ENCODE data around the gene MCAM.

MCAM gene

GRCh38 chr11:119309953-119310681, 6.8 kb downstream of the MCAM start:
- in situ Hi-C loops (cut with MboI; ENCODE audit: low sequenced_read_pairs): no loop called here

GRCh38 chr11:119309411-119309810, 7.5 kb downstream of the MCAM start:
- in situ Hi-C loops (cut with MboI; ENCODE audit: low sequenced_read_pairs): no loop called here

- in situ Hi-C loops (cut with MboI; ENCODE audit: low sequenced_read_pairs): no loop called here
These were observed 9.0 kb downstream of the MCAM start for GRCh38 chr11:119307974-119308373.

- in situ Hi-C loops (cut with MboI; ENCODE audit: low sequenced_read_pairs): no loop called here
These were observed 9.7 kb downstream of the MCAM start for GRCh38 chr11:119307219-119307618.

GRCh38 chr11:119306373-119306890, 10.5 kb downstream of the MCAM start:
- in situ Hi-C loops (cut with MboI; ENCODE audit: low sequenced_read_pairs): no loop called here

- in situ Hi-C loops (cut with MboI; ENCODE audit: low sequenced_read_pairs): no loop called here
These were observed 11.2 kb downstream of the MCAM start for GRCh38 chr11:119305556-119306372.

GRCh38 chr11:119303227-119303718, 13.7 kb downstream of the MCAM start:
- in situ Hi-C loops (cut with MboI; ENCODE audit: low sequenced_read_pairs): no loop called here

- in situ Hi-C loops (cut with MboI; ENCODE audit: low sequenced_read_pairs): no loop called here
These were observed 16.5 kb downstream of the MCAM start for GRCh38 chr11:119300198-119300964.

GRCh38 chr11:119299416-119299815, 17.5 kb downstream of the MCAM start:
- in situ Hi-C loops (cut with MboI; ENCODE audit: low sequenced_read_pairs): no loop called here

- in situ Hi-C loops (cut with MboI; ENCODE audit: low sequenced_read_pairs): no loop called here
These were observed 18.2 kb downstream of the MCAM start for GRCh38 chr11:119298726-119299125.

GRCh38 chr11:119297938-119298337, 19.0 kb downstream of the MCAM start:
- in situ Hi-C loops (cut with MboI; ENCODE audit: low sequenced_read_pairs): no loop called here

GRCh38 chr11:119295178-119295577, 21.8 kb downstream of the MCAM start:
- in situ Hi-C loops (cut with MboI; ENCODE audit: low sequenced_read_pairs): no loop called here

- in situ Hi-C loops (cut with MboI; ENCODE audit: low sequenced_read_pairs): no loop called here
These were observed 23.5 kb downstream of the MCAM start for GRCh38 chr11:119293461-119293860.

- in situ Hi-C loops (cut with MboI; ENCODE audit: low sequenced_read_pairs): no loop called here
These were observed 25.9 kb downstream of the MCAM start for GRCh38 chr11:119290894-119291497.

GRCh38 chr11:119288219-119288618, 28.7 kb downstream of the MCAM start:
- in situ Hi-C loops (cut with MboI; ENCODE audit: low sequenced_read_pairs): no loop called here

- in situ Hi-C loops (cut with MboI; ENCODE audit: low sequenced_read_pairs): no loop called here
These were observed 31.5 kb downstream of the MCAM start for GRCh38 chr11:119285431-119285830.

GRCh38 chr11:119284344-119285157, 32.4 kb downstream of the MCAM start:
- in situ Hi-C loops (cut with MboI; ENCODE audit: low sequenced_read_pairs): no loop called here

GRCh38 chr11:119282495-119282894, 34.4 kb downstream of the MCAM start:
- in situ Hi-C loops (cut with MboI; ENCODE audit: low sequenced_read_pairs): no loop called here

GRCh38 chr11:119277660-119278059, 39.3 kb downstream of the MCAM start:
- in situ Hi-C loops (cut with MboI; ENCODE audit: low sequenced_read_pairs): no loop called here

- in situ Hi-C loops (cut with MboI; ENCODE audit: low sequenced_read_pairs): no loop called here
These were observed 43.2 kb downstream of the MCAM start for GRCh38 chr11:119273721-119274120.

All from HL-60/S4 (cell line).